ENCODE results near the gene RANBP3.

RANBP3 gene

GRCh38 chr19:5867201-5868136 lies 110.5 kb downstream of the RANBP3 start:
- Histone ChIP-seq H3K36me3 (ENCODE audit: insufficient read depth, low read length) (no peaks in the 10 kb centered on the region), H3K4me3 (ENCODE audit: low read length) (no peak overlapping the region), H3K27me3 (ENCODE audit: insufficient read depth, low read length) (peaks cover 2% of the 10 kb centered on the region), H3K9me3 (ENCODE audit: low read length) (no peaks in the 10 kb centered on the region), H3K4me1 (ENCODE audit: insufficient read depth, low read length) (no peaks in the 10 kb centered on the region), H2AFZ (ENCODE audit: low read depth, low read length) (no peak overlapping the region)

All from neuron (in vitro differentiated cells).